Fibroblast of peridontal ligament (primary cell): ENCODE measurements around the gene GRAMD2A.

Source experiments
- DNase-seq: peaks from one replicate; pipeline ENCODE4 v3.0.0-alpha.2; 2010; ENCODE audit errors: extremely low read depth

Gene GRAMD2A

GRCh38 chr15:72136170-72137051 lies 61.2 kb downstream of the GRAMD2A start:
- no peak for DNase-seq

DNA sequence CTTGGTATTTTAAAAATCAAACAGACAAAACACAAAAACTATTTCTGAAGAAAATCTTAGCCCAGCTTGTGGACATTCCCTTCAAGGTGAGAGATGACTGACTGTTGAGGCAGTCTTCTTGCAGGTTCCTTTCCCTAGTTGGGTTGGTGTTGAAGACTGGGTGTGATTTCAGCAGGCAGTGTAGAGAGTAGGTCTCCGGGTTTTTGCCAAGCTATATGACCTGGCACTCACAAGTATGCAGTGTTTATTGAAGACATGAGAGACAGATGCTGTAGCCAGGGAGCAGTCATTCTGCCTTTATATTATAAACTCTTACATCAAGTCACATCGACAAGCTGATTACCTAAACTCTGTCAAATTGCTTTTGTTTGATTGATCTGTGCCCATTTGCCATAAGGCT lies 61.9 kb downstream of the GRAMD2A start:
- peak; percentile 26 for DNase-seq

DNA sequence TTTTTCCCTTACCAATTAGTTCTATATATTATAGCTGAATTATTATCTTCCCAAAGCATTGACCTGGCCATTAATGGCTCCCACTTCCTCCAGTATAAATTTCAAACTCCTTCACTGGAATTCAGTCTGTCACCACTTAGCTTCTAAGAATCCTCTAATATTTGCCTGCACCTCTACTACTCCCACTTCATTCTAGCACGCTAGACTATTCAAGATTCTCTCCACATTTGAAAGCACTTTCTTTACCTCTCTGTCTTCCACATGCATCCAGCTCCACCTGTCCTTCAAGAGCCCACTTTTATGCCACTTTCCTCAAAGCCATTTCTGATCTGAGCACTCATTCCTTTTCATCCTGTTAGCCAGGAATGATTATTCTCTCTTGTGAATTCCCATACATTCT lies 64.4 kb downstream of the GRAMD2A start:
- DNase-seq: no peak

DNA sequence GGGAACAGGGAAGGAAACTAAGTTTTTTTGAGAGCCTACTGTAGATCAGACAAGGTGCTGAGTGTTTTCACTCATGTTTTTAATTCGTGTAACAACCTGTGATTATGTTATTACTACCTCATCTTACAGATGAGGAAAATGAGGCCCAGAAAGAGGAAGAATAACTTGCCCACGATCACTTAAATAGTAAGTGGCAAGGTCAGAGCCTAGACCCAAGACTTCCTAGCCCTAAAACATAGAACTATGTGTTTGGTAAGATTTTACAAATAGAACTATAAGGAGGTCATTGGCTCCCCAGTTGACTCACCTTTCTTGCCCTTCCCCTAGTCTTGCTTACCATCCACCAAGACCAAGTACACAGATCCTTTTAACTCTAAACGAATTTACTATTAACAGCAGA lies 65.7 kb downstream of the GRAMD2A start:
- DNase-seq: no peak

DNA sequence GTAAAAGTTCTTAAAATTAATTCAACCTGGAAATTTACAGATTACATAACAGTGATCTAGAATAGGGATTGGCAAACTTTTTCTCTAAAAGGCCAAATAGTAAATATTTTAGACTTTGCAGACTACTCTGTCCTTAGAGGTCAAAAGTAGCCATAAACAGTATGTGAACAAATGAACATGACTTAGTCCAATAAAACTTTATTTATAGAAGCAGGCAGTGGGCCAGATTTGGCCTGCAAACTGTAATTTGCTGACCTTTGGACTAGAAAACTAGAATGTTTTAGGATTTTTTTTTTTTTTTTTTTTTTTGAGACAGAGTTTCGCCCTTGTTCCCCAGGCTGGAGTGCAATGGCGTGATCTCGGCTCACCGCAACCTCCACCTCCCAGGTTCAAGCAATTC lies 67.3 kb downstream of the GRAMD2A start:
- DNase-seq: no peak

GRCh38 chr15:72128359-72128758 lies 69.2 kb downstream of the GRAMD2A start:
- no peak for DNase-seq

DNA sequence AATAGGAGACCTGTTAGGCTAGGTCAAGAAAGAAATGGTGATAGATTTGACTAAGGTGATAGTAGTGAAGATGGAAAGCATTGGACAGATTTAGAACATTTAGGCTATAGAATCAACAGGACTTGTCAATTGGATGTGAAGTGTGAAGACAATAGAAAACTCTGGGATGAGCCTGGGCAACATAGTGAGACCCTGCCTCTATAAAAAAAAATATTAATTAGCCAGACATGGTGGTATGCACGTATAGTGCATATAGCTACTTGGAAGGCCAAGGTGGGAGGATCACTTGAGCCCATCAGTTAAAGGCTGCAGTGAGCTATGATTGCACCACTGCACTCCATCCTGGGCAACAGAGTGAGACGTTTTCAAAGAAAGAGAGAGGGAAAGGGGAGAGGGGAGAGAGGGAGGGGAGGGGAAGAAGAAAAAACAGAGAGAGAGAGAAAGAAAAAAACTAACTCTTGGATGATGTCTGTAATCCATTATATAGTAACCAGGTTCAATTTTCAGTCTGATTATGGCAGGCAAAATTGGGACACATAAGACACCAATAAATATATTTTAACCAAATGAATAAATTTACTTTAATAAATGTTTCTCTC lies 69.8 kb downstream of the GRAMD2A start:
- DNase-seq: no peak

DNA sequence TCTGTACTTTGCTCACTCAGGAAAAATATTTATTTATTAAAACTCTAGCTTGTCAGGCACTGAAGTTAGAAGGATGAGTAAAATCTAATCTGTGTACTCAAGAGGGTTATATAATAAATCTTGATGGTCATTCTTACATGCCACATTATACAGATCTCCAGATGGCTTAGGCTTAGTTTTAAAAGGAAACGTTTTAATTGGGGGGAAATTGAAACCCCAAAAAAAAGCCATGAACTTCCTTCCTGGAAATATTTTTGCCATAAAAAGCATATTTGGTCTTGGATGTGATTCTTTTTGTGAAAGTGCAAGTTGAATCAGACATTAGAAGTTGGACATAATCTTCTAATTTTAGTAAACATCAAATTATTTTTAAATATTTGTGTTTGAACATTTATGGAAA lies 73.4 kb downstream of the GRAMD2A start:
- DNase-seq: no peak

- DNase-seq: peak; percentile 97
These were observed 79.3 kb downstream of the GRAMD2A start, which contains the start of the genes MYO9A and SENP8 for GRCh38 chr15:72118017-72118978. Gene MYO9A, minus strand, starts transcription at chr15:72118150. Its CDS starts 71,587 bp downstream, at chr15:72046563. Gene SENP8, plus strand, starts transcription at chr15:72118403. Its CDS starts 21,221 bp downstream, at chr15:72139624.

DNA sequence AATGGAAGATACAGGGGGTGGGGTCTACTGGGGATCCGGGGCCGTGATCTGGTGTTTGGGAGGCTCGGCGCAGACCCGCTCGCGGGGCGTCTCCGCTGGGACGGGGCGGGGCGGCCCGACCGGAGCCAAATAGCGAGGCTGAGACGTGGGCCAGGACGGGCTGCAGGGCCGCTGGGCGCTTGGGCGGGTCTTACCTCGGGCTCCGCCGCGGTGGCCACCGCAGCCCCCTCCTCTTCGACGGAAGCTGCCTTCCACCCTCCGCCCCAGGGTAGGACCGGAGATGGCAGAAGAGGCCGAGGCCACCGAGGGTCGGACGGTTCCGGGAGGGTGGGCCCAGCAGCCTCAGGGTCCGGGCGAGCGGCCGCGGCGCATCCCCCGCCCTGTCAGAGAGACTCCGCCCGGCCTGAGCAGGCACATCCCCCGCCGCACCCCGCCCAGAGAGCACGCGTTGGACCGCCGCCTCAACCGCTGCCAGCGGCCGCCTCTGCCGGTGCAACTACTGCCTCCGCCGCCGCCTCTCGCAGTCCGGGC lies 80.0 kb downstream of the GRAMD2A start:
- DNase-seq: peak; percentile 64

DNA sequence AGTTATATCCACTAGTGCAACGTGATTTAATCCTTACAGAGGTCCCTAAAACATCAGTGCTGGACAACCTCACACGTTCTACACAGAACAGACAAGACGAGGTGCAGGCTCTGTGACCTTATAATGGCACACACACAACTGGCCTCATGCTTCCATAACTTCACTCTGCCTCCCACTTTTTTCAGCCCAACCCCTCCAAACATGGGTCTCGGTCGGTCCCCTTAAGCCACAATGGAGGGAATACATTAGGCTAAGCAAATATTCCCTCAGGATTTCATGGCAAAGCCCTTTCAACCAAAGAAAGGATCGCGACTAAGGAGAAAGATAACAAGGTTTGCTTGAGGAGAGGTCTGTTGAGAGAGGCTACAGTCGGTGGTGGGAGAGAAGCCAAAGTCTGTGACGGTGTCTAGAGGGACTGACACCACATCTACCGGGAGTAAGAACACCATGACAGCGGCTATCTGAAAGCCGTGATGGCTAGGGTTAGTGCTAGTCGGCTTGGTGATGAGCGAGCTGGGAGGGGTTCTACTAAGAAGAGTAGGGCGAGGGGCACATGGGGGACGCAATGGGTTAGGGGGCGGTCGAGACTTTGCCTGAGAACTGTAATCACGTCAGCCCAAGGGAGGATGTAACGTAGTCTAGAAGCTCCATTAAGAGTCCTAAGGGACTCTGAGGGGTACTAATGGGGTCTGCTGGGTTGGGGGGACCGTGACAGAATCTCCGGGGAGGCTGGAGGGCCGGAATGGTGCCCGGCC lies 80.7 kb downstream of the GRAMD2A start:
- DNase-seq: peak; percentile 37

DNA sequence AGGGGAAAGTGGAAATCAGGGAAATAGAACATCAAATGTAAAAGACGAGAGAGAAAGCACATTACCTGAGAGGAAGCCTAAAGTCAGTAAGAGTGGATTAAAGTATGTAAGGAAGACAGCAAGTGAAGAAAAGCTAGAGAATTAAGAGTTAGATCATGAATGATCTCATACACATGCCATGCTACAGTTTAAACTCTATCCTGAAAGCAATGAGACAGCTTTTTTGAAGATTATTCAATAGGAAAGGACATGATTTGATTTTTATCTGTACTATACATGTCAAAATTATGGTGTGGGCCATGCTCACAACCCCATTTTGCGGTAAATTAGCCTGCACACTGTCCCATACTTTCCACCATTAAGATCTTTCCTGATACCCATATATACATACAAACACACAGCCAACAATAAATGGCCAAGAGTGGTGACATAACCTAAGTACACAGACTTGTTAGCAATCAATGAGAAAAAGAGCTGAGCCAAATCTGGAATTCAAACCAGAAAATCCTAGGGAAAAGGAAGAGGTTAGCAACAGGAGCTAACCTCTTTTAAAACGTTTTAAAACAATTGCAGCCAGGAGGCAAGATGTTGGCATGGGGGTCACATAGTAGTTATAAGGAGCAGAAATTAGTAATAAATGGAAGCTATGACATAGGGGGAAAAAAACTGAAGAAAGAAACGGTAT lies 84.1 kb downstream of the GRAMD2A start:
- peak; percentile 35 for DNase-seq

DNA sequence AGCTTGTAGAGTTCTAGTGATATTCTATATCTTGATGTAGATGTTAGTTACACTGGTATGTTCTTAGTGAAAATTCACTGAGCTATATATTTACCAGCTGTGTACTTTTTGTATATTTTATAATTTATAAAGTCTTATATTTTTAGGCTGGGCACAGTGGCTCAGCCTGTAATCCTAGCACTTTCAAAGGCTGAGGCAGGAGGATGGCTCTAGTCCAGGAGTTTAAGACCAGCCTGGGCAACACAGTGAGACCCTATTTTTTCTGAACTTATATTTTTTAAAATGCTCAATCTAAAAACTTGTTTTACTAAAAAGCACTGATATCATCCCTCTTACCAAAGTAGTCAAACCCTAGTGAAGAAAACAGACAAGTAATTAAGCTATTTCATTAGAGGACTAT lies 84.8 kb downstream of the GRAMD2A start:
- DNase-seq: no peak

- peak; percentile 52 for DNase-seq
These were observed 85.5 kb downstream of the GRAMD2A start for GRCh38 chr15:72112116-72112515.

DNA sequence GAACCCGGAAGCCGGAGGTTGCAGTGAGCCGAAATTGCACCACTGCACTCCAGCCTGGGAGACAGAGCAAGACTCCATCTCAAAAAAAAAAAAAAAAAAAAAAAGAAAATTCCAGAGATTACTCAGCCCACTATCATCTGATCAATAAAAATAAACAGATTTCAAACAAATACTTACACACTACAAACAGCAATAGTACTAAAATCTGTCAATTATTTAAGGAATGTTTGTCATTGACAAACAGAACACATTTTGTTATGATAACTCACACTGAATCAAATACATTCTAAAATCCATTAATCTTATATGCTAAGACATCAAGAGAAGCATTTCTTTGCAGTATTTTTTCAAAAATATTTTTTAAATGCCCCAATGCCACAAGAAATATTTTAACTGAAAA lies 87.2 kb downstream of the GRAMD2A start:
- peak; percentile 19 for DNase-seq
